Vagina (tissue), 2 donors: ENCODE data around the gene TBC1D16. TPM values are rescaled to one million over a fixed set of nuclear protein-coding genes. Genes with fewer than 3 reads are reported as not detected.

Source experiments
- DNase-seq, 2 donors: peaks; one replicate each; pipeline ENCODE4 v3.0.0-alpha.2; 2017; ENCODE audit errors: extremely low spot score in 2 of 2
- H3K27ac ChIP-seq: fragments of 200-600 bp; sonication (generic); one replicate; pipeline ENCODE4 v1.5.1; 2019
- H3K27me3 ChIP-seq: fragments of 200-600 bp; sonication (generic); one replicate; pipeline ENCODE4 v1.5.1; 2019
- H3K36me3 ChIP-seq, 2 donors: fragments of 200-600 bp; sonication (generic); one replicate each; pipeline ENCODE4 v1.5.1; 2017 to 2019
- H3K4me1 ChIP-seq: fragments of 200-600 bp; sonication (generic); one replicate; pipeline ENCODE4 v1.5.1; 2019
- H3K4me3 ChIP-seq, 2 donors: fragments of 200-600 bp; sonication (generic); 1 replicate in 1 of 2; 2 replicates in 1 of 2; pipeline ENCODE4 v1.5.1; 2016 to 2019
- H3K9me3 ChIP-seq: fragments of 200-600 bp; sonication (generic); one replicate; pipeline ENCODE4 v1.5.1; 2019
- CTCF ChIP-seq, 3 experiments: fragments of 450-650 bp in 2 of 3; fragments of 200-600 bp in 1 of 3; sonication (generic) in 1 of 3; IDR thresholded peaks; one replicate each; pipeline ENCODE4 v1.5.1; 2017 to 2019; ENCODE audit warnings: antibody characterized with exemption in 3 of 3, mild to moderate bottlenecking in 2 of 3, moderate library complexity in 2 of 3
- POLR2A ChIP-seq, 2 donors: fragments of 450-650 bp; IDR thresholded peaks; one replicate each; pipeline ENCODE4 v1.6.1; 2017; ENCODE audit warnings: antibody characterized with exemption in 2 of 2, mild to moderate bottlenecking in 2 of 2, moderate library complexity in 2 of 2
- POLR2AphosphoS5 ChIP-seq, 2 donors: sonication (generic); formaldehyde crosslinking; IDR thresholded peaks; one replicate each; pipeline ENCODE4 v1.9.0; 2017; ENCODE audit warnings: antibody characterized with exemption in 2 of 2, mild to moderate bottlenecking in 2 of 2, low read depth in 1 of 2; ENCODE audit not compliant: insufficient read depth in 1 of 2
- intact Hi-C: fragments of 100-400 bp; cut with DNase I; formaldehyde crosslinking; loops from one replicate; pipeline ENCODE4 v1.15.1; 2023
- total RNA-seq: library from RNA; depleted of rRNA; stranded (reverse); fragments of >200 nt; gene quantifications from one replicate; pipeline ENCODE4 v1.2.3, GENCODE V29; 2016

Gene TBC1D16
- total RNA-seq, 1 donor from 2014 or later, result 18.2 TPM

DNA sequence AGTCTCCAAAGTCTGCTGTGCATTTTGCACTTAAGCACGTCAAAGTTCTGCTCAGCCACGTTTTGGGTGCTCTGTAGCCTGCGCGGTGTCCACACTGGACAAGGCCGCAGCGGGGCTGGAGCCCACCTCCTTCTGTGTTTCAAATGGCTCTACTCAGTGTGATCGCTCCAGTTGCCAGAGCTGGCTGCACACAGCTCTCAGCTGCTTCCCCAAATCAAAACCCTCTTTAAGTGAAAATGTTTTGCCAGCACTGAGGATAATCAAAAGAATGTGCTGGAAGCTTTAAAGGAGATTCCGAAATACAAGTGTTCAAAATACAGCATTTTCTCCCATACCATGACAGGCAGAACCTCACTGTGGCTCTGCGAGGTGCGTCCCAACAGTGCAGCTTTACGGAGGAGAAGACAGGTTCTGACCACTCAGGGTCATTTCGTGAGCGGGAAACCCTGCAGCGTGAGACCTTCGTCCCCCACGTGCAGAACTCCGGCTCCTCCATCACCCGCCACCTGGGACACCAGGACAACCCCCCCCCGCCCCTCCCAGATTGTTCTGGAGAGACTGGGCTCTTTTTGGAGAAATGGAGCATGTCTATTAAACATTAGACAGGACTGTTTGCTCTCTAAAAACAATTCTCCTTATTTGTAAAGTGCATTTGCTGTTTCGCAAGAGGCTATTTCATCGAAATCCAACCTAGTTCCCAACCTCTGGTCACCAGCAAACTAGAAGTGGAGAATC lies 16.6 kb downstream of the TBC1D16 start:
- TF ChIP-seq POLR2A (IDR thresholded peaks at IDR 0.05) (no peak), CTCF (IDR thresholded peaks at IDR 0.05) (no peak), POLR2AphosphoS5 (IDR thresholded peaks at IDR 0.05; ENCODE audit: insufficient read depth in 1 of 2, low read depth in 1 of 2) (no peak)
- Histone ChIP-seq H3K4me1 (peaks cover 12% of the 10 kb centered on the region), H3K27ac (no peak overlapping the region), H3K36me3 (no peaks in the 10 kb centered on the region), H3K9me3 (no peaks in the 10 kb centered on the region), H3K4me3 (no peak overlapping the region), H3K27me3 (no peaks in the 10 kb centered on the region)
- intact Hi-C loops, result no loop called here
- DNase-seq, result no peak

DNA sequence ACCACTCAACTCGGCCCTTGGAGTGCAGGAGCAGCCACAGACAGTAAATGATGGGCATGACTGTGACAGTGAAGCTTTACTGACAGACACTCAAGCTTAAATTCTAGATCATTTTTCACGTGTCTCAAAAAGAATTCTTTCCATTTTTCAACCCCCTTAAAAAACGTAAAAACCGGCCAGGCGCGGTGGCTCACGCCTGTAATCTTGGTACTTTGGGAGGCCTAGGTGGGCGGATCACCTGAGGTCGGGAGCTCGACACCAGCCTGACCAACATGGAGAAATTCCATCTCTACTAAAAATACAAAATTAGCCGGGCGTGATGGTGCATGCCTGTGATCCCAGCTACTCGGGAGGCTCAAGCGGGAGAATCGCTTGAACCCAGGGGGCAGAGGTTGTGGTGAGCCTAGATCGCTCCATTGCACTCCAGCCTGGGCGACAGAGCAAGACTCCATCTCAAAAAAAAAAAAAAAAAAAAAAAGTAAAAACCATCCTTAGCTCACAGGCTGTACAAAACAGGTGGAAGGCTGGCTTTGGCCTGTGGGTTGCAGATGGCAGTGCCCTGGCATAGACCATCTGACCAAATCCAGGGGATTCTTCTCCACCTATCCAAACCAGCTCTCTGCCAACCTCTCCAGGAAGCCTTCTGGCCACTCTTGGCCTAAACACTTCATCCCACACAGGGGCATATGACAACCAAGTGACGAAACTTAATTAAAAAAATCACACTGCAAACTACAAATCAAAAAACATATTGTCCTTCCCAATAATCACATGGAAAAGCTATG lies 18.3 kb downstream of the TBC1D16 start:
- H3K36me3 ChIP-seq, result peaks cover 0 to 8% of the 10 kb centered on the region in 2 donors
- DNase-seq, result no peak
- no peaks in the 10 kb centered on the region for H3K27me3 ChIP-seq
- intact Hi-C loops, result no loop called here
- H3K9me3 ChIP-seq, result no peaks in the 10 kb centered on the region
- H3K4me3 ChIP-seq, result no peak overlapping the region
- TF ChIP-seq POLR2A (IDR thresholded peaks at IDR 0.05) (no peak), CTCF (IDR thresholded peaks at IDR 0.05) (no peak), POLR2AphosphoS5 (IDR thresholded peaks at IDR 0.05; ENCODE audit: insufficient read depth in 1 of 2, low read depth in 1 of 2) (no peak)
- no peak overlapping the region for H3K27ac ChIP-seq
- H3K4me1 ChIP-seq, result no peaks in the 10 kb centered on the region

- no peak overlapping the region for H3K27ac ChIP-seq
- peaks cover 6% of the 10 kb centered on the region for H3K4me1 ChIP-seq
- H3K36me3 ChIP-seq, result peaks cover 0 to 16% of the 10 kb centered on the region in 2 donors
- DNase-seq, result no peak
- no peaks in the 10 kb centered on the region for H3K27me3 ChIP-seq
- no peaks in the 10 kb centered on the region for H3K9me3 ChIP-seq
- intact Hi-C loops, result no loop called here
- no peak for TF ChIP-seq POLR2AphosphoS5 (IDR thresholded peaks at IDR 0.05; ENCODE audit: insufficient read depth in 1 of 2, low read depth in 1 of 2)
- TF ChIP-seq CTCF (IDR thresholded peaks at IDR 0.05), result no peak
- TF ChIP-seq POLR2A (IDR thresholded peaks at IDR 0.05), result no peak
- H3K4me3 ChIP-seq, result no peak overlapping the region
Measured at GRCh38 chr17:80012765-80013741, 22.6 kb downstream of the TBC1D16 start.

- TF ChIP-seq POLR2AphosphoS5 (IDR thresholded peaks at IDR 0.05; ENCODE audit: insufficient read depth in 1 of 2, low read depth in 1 of 2) (no peak), CTCF (IDR thresholded peaks at IDR 0.05) (no peak), POLR2A (IDR thresholded peaks at IDR 0.05) (no peak)
- Histone ChIP-seq H3K4me3 (no peak overlapping the region), H3K36me3 (peaks cover 0 to 16% of the 10 kb centered on the region in 2 donors), H3K9me3 (no peaks in the 10 kb centered on the region), H3K27ac (no peak overlapping the region), H3K27me3 (no peaks in the 10 kb centered on the region), H3K4me1 (peaks cover 6% of the 10 kb centered on the region)
- intact Hi-C loops, result no loop called here
- DNase-seq, result no peak
Measured at GRCh38 chr17:80011989-80012555, 23.6 kb downstream of the TBC1D16 start.
